ENCODE data around the gene C1QTNF9B.
"Not testable (repeated sequence)": the region's sequence is repeated elsewhere in the genome, so short reads cannot be mapped to it uniquely, and the experiment has no call there.

C1QTNF9B gene

GRCh38 chr13:23897452-23897919 is at the start of gene C1QTNF9B:
Gene C1QTNF9B (minus strand): TSS chr13:23897502.
- not testable (repeated sequence) for DNase-seq

GRCh38 chr13:23946900-23947299 is 49.6 kb upstream of the C1QTNF9B start:
- DNase-seq, result no peak

- DNase-seq, result no peak
Measured at GRCh38 chr13:23946067-23946466, 48.8 kb upstream of the C1QTNF9B start.

GRCh38 chr13:23945612-23946011 is 48.3 kb upstream of the C1QTNF9B start:
- no peak for DNase-seq

GRCh38 chr13:23941211-23941610 is 43.9 kb upstream of the C1QTNF9B start:
- DNase-seq, result no peak

DNA sequence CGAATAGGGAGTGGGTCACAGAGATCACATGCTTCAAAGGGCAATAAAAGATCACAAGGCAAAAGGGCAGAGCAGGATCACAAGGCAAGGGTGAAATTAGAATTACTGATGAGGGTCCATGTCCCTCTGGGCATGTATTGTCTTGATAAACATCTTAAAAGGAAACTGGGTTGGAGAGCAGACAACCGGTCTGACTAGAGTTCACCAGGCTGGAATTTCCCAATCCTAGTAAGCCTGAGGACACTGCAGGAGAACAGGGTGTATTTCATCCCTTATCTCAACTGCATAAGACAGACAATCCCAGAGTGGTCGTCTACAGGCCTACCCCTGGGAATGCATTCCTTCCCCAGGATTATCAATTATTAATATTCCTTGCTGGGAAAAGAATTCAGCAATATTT is 42.4 kb upstream of the C1QTNF9B start:
- DNase-seq, result not testable (repeated sequence)

DNA sequence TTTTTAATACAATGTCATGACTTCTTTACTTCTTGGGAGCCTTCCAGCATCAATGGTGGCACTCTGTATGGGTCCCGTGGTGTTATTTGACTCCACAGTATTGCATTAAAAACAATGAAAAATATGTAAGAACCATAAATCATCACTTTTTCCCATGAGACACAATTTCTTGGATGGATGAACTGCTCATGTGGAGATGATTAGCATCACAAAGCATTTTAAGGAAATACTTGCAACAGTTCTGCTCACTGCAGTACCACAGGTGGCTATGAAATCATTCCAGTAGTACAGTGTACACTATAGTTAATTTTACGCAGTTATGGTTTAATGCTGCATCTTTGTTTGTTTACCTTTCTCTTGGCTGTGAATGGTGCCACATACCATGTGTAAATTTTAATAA is 37.2 kb upstream of the C1QTNF9B start:
- no peak for DNase-seq

DNA sequence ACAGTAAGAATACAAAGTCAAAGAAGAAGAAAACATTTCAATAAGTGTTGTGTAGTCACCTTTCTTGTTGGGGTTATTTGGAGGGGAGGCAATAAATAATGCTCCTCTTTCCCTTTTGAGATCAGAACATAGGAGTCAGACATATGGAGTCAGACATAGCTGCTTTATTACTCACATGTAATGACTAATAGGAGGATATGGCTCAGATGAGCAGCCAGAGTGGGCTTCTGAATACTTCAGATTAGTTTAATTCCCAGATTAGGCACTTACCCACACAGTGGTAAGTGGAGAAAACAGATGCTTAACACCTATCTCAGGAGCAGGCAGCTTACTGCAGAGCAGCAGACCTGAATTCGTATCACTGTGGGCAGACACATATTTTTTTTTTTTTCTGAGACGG is 31.7 kb upstream of the C1QTNF9B start:
- no peak for DNase-seq

GRCh38 chr13:23923031-23923430 is 25.7 kb upstream of the C1QTNF9B start:
- no peak for DNase-seq

DNA sequence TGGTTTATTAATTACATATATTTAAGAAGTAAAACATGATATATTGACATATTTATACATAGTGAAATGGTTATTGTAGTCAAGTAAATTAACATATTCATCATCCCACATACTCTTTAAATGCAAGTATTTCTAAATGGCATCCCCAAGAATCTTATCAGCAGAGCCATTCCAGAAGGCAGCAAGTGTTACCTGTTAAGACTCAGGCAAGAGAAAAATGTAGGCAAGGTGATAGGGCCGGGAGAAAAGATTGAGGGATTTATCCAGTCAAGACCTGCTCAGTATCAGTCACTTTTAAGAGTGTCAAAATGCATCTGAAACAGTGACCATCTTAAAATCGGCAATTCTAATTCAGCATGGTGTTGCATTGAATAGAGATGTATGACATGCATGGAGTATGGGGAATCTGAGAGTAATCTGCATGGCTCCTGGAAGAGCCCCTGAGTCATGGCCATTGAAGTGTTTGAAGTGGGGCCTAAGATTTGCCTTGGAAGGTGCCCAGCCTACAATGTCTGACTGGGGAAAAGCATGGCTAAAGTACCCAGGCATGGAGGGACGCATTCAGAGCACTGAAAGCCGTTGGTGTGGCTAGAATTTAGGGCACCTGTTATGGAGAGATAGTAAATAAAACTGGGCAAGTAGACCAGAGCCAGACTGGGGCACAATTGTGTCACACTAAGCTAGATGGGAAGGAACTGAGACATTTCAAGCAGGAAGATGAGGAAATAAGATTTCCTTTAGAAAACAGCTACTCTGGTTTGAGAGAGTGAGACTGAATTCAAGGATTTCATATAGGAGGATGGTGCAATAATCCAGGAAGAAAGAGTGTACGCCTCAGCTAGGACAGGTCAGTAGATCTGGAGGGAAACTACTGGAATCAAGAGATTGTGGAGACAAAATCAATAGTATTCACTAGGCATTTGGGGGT is 25.0 kb upstream of the C1QTNF9B start:
- DNase-seq, result no peak

GRCh38 chr13:23921451-23921888 is 24.2 kb upstream of the C1QTNF9B start:
- DNase-seq, result no peak

DNA sequence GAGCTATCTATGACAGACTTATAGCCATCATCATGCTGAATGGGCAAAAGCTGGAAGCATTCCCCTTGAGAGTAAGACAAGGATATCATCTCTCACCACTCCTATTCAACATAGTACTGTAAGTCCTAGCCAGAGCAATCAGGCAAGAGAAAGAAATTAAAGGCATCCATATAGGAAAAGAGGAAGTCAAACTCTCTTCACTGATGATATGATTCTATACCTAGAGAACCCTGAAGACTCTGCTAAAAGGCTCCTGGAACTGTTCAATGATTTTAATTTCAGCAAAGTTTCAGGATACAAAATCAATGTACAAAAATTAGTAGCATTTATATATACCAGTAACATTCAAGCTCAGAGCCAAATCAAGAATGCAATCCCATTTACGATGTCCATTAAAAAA is 21.7 kb upstream of the C1QTNF9B start:
- DNase-seq, result no peak

DNA sequence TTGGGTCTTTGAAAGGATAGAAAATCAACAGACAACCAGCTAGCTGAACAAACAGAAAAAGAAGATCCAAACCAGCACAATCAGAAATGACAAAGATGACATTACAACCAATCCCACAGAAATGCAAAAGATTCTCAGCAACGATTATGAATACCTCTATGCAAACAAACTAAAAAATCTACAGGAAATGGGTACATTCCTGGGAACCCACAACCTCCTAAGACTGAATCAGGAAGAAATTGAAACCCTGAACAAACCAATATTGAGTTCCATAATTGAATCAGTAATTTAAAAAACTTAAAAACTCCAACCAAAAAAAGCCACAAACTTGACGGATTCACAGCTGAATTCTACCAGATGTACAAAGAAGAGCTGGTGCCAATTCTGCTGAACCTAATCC is 20.9 kb upstream of the C1QTNF9B start:
- no peak for DNase-seq

- no peak for DNase-seq
Measured at GRCh38 chr13:23915308-23915707, 18.0 kb upstream of the C1QTNF9B start.

- no peak for DNase-seq
Measured at GRCh38 chr13:23912469-23912868, 15.2 kb upstream of the C1QTNF9B start.

DNA sequence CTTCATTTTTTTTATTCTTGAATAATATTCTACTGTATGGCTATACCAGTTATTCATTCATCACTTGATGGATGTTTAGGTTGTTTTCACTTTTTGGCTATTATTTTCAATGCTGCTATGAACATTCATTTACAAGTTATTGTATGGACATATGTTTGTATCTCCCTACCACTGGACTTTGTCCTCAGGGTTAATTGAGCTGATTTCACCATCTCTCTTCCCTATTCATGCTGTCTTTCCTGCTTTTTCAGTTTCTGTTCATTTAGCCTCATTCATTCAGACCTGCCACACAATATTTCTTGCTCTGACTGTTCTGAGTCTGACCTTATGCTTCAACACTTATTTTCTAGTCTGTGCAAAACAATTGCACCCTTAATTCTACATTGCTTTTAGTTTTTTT is 12.3 kb upstream of the C1QTNF9B start:
- DNase-seq, result no peak

GRCh38 chr13:23905766-23906165 is 8.5 kb upstream of the C1QTNF9B start:
- no peak for DNase-seq

DNA sequence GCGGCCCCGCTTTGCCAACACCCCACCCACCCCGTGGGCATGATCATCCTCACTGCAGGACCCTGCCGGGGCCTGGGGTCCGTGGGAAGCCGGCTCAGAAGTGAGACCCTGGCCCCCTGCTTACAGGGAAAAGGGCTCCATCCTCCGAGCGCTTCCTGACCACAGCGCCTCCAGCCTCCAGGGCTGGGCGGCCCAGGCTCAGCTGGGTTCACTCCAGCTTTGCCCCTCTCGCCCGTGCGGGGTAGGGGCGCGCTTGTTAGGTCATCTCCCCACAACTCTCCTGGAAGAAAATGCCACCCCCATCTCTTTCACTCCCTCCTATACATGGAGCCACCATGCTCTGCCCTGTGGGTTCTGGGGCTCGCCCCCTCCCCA is 6.6 kb upstream of the C1QTNF9B start:
- DNase-seq, result no peak

- DNase-seq, result no peak
Measured at GRCh38 chr13:23902975-23903905, 5.9 kb upstream of the C1QTNF9B start.

GRCh38 chr13:23901365-23901764 is 4.1 kb upstream of the C1QTNF9B start:
- no peak for DNase-seq

DNA sequence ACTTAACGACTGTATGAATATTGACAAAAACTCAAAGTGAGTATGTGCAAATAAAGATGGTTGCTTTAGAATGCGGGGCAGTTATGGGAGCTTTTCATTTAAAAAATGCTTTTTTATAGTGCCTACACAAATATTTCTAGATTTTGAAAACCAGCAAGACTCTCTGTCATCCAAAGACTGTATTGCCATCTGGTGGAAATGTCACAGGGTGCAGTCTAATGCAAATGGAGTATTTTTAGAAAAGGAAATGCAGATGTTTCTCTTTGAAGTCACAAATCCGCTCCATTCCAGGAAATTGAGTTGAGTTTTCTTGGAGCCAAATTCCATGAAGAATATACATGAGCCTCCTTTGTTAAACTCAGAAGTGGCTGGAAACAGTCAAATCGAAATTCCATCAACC is 2.3 kb upstream of the C1QTNF9B start:
- DNase-seq, result no peak

DNA sequence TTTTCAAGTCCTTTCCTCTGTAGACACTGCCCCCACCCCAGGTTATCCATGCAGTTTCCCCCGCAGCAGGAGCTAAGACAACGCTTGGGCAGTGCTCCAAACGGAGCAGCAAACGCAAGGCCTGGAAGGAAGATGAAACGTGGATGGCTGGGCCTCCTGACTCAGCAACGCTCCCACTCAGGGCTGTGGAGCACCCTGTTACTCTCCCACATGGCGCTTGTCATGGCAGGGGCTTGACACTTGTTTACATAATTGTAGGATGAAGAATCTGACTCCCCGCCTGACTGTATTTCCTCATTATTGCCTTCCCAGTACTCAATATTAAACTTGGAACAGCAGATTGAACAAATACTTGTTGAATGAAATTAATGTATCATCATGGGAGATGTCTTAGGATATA is 799 bp upstream of the C1QTNF9B start:
- no peak for DNase-seq

- not testable (repeated sequence) for DNase-seq
Measured at GRCh38 chr13:23894746-23895145, 2.6 kb downstream of the C1QTNF9B start.

GRCh38 chr13:23893791-23894190 is 3.5 kb downstream of the C1QTNF9B start:
- not testable (repeated sequence) for DNase-seq

Measured in activated T-cell treated with anti-CD3 and anti-CD28 coated beads, Interleukin-2, amount 50 U/mL, for 48 hours (primary cell).